ENCODE data around the gene RCC2.

DNA sequence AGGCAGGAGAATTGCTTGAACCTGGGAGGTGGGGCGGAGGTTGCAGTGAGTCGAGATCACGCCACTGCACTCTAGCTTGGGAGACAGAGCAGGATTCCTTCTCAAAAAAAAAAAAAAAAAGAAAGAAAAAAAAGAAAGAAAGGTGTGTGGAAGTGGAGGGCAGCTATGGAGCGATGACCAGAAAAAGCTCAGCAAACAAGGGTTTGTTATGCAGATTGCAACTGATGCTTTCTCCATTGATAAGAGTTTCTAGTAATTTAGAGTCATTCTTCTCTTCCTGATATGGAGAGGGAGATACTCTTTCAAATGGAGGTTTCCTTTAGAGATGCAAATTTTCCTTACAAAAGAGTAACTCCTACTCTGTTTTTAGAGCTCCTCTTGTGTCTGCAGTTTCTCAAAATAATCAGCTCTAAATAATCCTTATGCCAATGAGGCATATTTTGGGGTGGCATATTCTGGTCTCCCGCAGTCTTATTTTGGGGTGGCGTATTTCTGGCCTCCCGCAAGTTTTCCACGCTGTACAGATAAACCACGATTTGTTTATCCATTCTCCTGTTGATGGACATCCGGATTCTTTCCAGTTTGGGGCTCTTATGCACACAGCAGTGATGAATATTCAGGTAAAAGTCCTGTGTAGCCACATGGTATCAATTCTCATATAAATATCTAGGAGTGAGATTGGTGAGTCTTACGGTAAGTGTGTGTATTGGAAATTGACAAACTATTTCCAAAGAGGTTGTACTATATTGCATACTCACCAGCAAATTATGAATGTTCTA, 30.7 kb upstream of the RCC2 start:
- TF ChIP-seq, protein P1, sequence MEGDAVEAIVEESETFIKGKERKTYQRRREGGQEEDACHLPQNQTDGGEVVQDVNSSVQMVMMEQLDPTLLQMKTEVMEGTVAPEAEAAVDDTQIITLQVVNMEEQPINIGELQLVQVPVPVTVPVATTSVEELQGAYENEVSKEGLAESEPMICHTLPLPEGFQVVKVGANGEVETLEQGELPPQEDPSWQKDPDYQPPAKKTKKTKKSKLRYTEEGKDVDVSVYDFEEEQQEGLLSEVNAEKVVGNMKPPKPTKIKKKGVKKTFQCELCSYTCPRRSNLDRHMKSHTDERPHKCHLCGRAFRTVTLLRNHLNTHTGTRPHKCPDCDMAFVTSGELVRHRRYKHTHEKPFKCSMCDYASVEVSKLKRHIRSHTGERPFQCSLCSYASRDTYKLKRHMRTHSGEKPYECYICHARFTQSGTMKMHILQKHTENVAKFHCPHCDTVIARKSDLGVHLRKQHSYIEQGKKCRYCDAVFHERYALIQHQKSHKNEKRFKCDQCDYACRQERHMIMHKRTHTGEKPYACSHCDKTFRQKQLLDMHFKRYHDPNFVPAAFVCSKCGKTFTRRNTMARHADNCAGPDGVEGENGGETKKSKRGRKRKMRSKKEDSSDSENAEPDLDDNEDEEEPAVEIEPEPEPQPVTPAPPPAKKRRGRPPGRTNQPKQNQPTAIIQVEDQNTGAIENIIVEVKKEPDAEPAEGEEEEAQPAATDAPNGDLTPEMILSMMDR (conservative IDR thresholded peaks at IDR 0.05; ENCODE audit: low read length) = no peak
- TF ChIP-seq EZH2phosphoT487 (IDR thresholded peaks at IDR 0.05; ENCODE audit: borderline replicate concordance, low read depth, low read length) = no peak

Data from OCI-LY7 (cell line).